ENCODE data around the gene IMPG1.

Gene IMPG1

GRCh38 chr6:76072562-76072961 is at the start of gene IMPG1:
Gene IMPG1, minus strand, starts transcription at chr6:76072662. Its CDS starts 174 bp downstream, at chr6:76072488.
- DNase-seq: no peak

GRCh38 chr6:76120302-76120701 is 47.8 kb upstream of the IMPG1 start:
- no peak for DNase-seq

- DNase-seq: no peak
Observed at GRCh38 chr6:76073281-76073680, 819 bp upstream of the IMPG1 start.

- no peak for DNase-seq
Observed at GRCh38 chr6:76057469-76057868, 15.0 kb downstream of the IMPG1 start.

GRCh38 chr6:76052314-76052713 is 20.1 kb downstream of the IMPG1 start:
- DNase-seq: no peak

- DNase-seq: no peak
Observed at GRCh38 chr6:76043690-76044089, 28.8 kb downstream of the IMPG1 start.

- no peak for DNase-seq
Observed at GRCh38 chr6:76035713-76036112, 36.7 kb downstream of the IMPG1 start.

- no peak for DNase-seq
Observed at GRCh38 chr6:76026101-76026500, 46.4 kb downstream of the IMPG1 start.

GRCh38 chr6:76014626-76015530 is 57.6 kb downstream of the IMPG1 start:
- DNase-seq: no peak

GRCh38 chr6:76004202-76004601 is 68.3 kb downstream of the IMPG1 start:
- DNase-seq: no peak

GRCh38 chr6:76003686-76004085 is 68.8 kb downstream of the IMPG1 start:
- DNase-seq: no peak

- no peak for DNase-seq
Observed at GRCh38 chr6:76003113-76003512, 69.3 kb downstream of the IMPG1 start.

GRCh38 chr6:76000629-76001028 is 71.8 kb downstream of the IMPG1 start:
- DNase-seq: no peak

GRCh38 chr6:75997696-75998095 is 74.8 kb downstream of the IMPG1 start:
- DNase-seq: no peak

- no peak for DNase-seq
Observed at GRCh38 chr6:75993236-75994162, 79.0 kb downstream of the IMPG1 start.

- DNase-seq: no peak
Observed at GRCh38 chr6:75991941-75992340, 80.5 kb downstream of the IMPG1 start.

GRCh38 chr6:75986935-75987334 is 85.5 kb downstream of the IMPG1 start:
- no peak for DNase-seq

- no peak for DNase-seq
Observed at GRCh38 chr6:75975904-75976303, 96.6 kb downstream of the IMPG1 start.

- DNase-seq: no peak
Observed at GRCh38 chr6:75970093-75970492, 102.4 kb downstream of the IMPG1 start.

- no peak for DNase-seq
Observed at GRCh38 chr6:75968143-75968542, 104.3 kb downstream of the IMPG1 start.

- DNase-seq: no peak
Observed at GRCh38 chr6:75963569-75963968, 108.9 kb downstream of the IMPG1 start.

- no peak for DNase-seq
Observed at GRCh38 chr6:75952128-75952527, 120.3 kb downstream of the IMPG1 start.

GRCh38 chr6:75947935-75948334 is 124.5 kb downstream of the IMPG1 start:
- no peak for DNase-seq
